HEK293T (cell line): ENCODE data around the gene MATN1.

ENCODE experiments used
- ARNT ChIP-seq: fragments of 450-650 bp; IDR thresholded peaks from 2 replicates; pipeline ENCODE4 v1.6.1; 2017; ENCODE audit warnings: mild to moderate bottlenecking
- CTBP1 ChIP-seq: fragments of 450-650 bp; IDR thresholded peaks from 2 replicates; pipeline ENCODE4 v1.6.1; 2016; ENCODE audit warnings: borderline replicate concordance
- ELF4 ChIP-seq: fragments of 450-650 bp; IDR thresholded peaks from 2 replicates; pipeline ENCODE4 v1.6.1; 2017; ENCODE audit warnings: antibody characterized with exemption
- SP1 ChIP-seq: fragments of 450-650 bp; IDR thresholded peaks from 2 replicates; pipeline ENCODE4 v1.6.1; 2017

DNA sequence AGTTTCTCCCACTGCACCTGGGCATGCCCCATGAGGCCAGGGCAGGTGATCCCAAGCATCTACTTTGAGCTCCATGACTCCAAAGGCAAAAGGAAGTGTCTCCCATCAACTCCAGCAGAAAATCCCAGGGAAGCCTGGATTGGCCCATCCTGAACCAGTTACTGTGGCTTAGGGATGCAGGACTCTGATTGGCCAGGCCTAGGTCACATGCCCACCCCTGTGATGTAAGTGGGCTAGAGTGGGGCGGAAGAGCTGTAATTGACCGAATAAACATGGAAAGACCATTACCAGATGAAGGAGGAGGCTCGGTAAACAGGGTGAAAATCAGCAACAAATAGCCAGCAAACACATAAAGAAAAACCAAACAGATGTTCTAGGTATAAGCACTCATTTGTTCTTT lies 45.2 kb downstream of the MATN1 start:
- TF ChIP-seq SP1 (no peak), ARNT (no peak), ELF4 (no peak), CTBP1 (no peak)
